WI38 (cell line): ENCODE results near the gene UTS2R.
"Not testable (repeated sequence)": the region's sequence is repeated elsewhere in the genome, so short reads cannot be mapped to it uniquely, and the experiment has no call there.

Experiments
- H3K4me3 ChIP-seq: 2 replicates; pipeline ENCODE4 v1.5.1; 2011; ENCODE audit warnings: low read depth, mild to moderate bottlenecking, control low read depth, low read length
- TF ChIP-seq, protein P1 (sequence below): IDR thresholded peaks from 2 replicates; pipeline ENCODE4 v1.5.1; 2012; ENCODE audit warnings: low read depth, mild to moderate bottlenecking, control low read depth, low read length

Gene UTS2R

DNA sequence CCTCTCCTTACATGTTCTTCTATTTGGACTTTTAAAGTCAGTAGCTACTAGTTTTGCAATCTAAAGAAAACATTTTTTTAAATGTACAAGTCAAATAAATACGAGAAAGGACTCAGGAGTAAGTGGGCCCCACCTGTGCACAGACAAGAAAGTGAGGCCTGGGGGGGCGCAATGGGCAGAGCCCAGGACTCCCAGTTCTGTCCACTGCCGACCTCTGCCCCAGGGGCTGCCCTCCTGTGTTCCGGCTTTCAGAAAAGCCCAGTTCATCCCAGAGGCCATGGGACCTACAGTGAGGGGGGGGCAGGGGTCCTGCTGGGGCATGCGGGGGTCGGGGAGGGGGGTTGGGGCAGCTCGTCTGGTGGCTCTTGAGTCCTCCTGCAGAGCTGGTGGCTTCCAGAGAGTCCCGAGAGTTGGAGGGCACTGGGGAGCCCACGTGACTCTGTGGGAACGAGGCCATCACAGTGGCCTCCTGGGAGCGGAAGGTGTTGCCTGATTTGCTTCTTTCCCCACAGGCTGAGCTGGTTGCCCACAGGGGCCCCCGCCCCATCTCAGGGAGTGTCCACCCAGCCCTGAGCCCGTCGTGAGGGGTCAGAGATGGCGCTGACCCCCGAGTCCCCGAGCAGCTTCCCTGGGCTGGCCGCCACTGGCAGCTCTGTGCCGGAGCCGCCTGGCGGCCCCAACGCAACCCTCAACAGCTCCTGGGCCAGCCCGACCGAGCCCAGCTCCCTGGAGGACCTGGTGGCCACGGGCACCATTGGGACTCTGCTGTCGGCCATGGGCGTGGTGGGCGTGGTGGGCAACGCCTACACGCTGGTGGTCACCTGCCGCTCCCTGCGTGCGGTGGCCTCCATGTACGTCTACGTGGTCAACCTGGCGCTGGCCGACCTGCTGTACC is 2.4 kb downstream of the UTS2R start:
- no peak overlapping the region for H3K4me3 ChIP-seq
- TF ChIP-seq, protein P1, sequence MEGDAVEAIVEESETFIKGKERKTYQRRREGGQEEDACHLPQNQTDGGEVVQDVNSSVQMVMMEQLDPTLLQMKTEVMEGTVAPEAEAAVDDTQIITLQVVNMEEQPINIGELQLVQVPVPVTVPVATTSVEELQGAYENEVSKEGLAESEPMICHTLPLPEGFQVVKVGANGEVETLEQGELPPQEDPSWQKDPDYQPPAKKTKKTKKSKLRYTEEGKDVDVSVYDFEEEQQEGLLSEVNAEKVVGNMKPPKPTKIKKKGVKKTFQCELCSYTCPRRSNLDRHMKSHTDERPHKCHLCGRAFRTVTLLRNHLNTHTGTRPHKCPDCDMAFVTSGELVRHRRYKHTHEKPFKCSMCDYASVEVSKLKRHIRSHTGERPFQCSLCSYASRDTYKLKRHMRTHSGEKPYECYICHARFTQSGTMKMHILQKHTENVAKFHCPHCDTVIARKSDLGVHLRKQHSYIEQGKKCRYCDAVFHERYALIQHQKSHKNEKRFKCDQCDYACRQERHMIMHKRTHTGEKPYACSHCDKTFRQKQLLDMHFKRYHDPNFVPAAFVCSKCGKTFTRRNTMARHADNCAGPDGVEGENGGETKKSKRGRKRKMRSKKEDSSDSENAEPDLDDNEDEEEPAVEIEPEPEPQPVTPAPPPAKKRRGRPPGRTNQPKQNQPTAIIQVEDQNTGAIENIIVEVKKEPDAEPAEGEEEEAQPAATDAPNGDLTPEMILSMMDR, result no peak

DNA sequence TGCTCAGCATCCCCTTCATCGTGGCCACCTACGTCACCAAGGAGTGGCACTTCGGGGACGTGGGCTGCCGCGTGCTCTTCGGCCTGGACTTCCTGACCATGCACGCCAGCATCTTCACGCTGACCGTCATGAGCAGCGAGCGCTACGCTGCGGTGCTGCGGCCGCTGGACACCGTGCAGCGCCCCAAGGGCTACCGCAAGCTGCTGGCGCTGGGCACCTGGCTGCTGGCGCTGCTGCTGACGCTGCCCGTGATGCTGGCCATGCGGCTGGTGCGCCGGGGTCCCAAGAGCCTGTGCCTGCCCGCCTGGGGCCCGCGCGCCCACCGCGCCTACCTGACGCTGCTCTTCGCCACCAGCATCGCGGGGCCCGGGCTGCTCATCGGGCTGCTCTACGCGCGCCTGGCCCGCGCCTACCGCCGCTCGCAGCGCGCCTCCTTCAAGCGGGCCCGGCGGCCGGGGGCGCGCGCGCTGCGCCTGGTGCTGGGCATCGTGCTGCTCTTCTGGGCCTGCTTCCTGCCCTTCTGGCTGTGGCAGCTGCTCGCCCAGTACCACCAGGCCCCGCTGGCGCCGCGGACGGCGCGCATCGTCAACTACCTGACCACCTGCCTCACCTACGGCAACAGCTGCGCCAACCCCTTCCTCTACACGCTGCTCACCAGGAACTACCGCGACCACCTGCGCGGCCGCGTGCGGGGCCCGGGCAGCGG is 3.2 kb downstream of the UTS2R start:
- TF ChIP-seq, protein P1, result no peak
- no peak overlapping the region for H3K4me3 ChIP-seq

DNA sequence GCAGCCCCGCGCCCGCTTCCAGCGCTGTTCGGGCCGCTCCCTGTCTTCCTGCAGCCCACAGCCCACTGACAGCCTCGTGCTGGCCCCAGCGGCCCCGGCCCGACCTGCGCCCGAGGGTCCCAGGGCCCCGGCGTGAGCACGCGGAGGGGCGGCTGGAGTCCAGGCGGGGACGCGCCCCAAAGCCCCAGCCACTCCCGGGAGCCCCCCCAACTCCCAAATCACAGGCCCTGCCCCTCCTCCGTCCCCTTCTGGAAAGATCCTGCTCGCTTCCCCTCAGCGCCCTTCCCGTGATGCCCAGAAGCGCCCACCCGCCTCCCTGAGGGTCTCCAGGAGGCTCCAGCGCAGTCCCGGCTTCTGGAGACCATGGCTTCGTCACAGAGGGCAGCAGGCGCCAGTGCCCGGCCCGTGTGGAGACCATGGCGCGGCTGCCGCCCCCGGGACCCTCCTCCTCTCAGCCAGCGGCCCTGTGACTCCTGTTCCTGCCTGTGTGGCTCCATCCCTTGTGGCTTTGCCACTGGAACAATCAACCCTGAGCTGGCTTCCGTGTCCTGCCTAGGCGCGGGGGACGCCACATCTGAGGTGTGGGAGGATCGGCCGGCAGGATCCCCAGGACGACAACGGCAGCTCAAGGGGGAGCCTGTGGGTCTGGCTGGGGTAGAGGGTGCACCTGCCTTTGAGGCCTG is 3.9 kb downstream of the UTS2R start:
- no peak overlapping the region for H3K4me3 ChIP-seq

DNA sequence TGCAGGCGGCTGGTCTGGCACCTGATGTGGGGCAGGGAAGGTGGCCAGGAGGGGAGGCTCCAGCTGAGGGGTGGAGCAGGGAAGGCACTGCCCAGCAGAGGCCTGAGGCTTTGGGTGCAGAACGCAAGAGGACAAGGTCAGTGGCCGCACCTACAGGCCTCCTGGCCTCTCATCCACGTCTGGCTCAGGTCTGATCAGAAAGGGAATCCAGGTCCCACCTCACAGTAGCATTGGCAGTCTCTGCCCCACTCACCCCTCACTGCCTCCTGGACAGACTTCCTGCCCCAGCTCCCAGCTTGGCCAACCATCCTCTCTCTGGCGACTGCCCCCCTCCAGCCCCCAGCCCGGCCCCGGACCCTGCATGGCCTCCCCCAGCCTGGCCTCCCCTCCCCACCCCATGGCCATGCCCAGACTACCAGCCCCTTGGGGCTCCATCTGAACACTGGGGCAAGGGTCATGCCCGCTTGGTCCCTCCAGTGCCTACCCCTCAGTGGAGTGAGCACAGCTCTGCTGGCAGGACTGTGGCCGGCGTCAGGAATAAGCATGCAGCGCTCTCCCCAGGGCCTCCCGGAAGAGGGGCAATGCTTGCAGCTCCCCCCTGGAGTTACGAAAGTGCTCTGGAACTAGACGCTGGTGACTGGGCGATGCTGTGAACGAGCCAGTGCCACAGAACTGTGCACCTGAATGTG is 4.6 kb downstream of the UTS2R start:
- TF ChIP-seq, protein P1, result no peak
- no peak overlapping the region for H3K4me3 ChIP-seq

More for the DNA sequence above, 3.9 kb downstream of the UTS2R start:
- TF ChIP-seq, protein P1, result no peak

DNA sequence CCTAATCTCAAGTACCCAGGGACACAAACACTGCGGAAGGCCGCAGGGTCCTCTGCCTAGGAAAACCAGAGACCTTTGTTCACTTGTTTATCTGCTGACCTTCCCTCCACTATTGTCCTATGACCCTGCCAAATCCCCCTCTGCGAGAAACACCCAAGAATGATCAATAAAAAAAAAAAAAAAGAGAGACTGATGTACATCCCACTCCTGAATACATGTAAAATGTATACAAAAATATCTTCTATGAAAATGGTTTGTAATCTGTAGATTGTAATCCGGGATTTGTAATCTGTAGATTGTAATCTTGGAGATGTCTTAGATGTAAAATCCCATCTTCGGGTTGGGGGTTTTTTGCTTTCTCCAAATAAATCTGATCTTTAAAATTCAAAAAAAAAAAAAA is 5.7 kb downstream of the UTS2R start:
- H3K4me3 ChIP-seq, result not testable (repeated sequence)

DNA sequence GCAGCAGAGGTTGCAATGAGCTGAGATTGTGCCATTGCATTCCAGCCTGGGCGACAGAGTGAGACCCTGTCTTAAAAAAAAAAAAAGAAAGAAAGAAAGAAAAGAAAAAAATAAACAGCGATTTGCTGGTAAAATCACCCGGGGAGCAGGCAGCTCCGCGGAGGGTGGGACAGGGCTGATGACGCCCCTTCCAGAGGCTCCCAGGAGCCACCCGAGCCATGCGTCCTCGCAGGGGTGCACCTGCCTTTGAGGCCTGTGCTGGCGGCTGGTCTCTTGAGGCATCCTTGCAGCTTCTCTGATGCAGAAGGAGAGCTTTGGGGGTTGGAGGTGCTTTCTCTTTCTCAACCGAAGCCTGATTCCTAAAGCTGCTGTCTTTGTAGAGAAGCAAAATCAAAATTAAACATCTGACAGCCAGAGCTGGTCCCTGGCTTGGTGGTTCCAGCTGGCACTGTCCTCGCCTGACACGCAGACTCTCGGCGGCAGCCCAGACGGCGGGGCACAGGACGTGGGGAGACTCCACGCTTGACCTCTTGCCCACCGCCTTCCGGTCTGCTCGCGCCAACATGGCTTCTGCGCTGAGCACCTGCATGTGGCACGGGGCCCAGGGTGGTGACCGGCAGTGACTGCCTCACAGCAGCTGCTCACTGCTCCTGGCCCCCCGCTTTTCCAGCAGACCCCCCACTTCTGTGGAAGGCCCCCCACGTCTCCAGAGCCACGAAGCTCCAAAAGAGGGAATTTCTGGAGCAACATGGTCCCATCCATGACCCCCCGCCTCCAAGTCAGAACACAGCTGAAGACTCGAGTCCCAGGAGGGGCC is 6.6 kb downstream of the UTS2R start:
- no peak overlapping the region for H3K4me3 ChIP-seq

More for the DNA sequence above, 6.6 kb downstream of the UTS2R start:
- TF ChIP-seq, protein P1, result no peak
